Measurements from ENCODE around the gene SASH1. TPM values are rescaled to one million over a fixed set of nuclear protein-coding genes. Genes with fewer than 3 reads are reported as not detected.
"Not testable (repeated sequence)": the region's sequence is repeated elsewhere in the genome, so short reads cannot be mapped to it uniquely, and the experiment has no call there.

SASH1 gene
- total and polyA plus RNA-seq, 2 of the 8 experiments (the other 6 are each of a cell fraction or from before 2014, with no cell fraction given), result 6.0 to 20.2 TPM

GRCh38 chr6:148351309-148351708 is 8.7 kb downstream of the SASH1 start (continued):
- TF ChIP-seq SUZ12 (IDR thresholded peaks at IDR 0.05; ENCODE audit: low read length), result no peak
- no peak for TF ChIP-seq GTF2F1 (IDR thresholded peaks at IDR 0.05; ENCODE audit: borderline replicate concordance, low read depth, low read length)

GRCh38 chr6:148352421-148352820 is 9.8 kb downstream of the SASH1 start:
- Histone ChIP-seq H3K4me1 (replicated peaks in 1 of 4; ENCODE audit: control insufficient read depth in 3 of 4, insufficient read depth in 4 of 4, low read length in 3 of 4) (peaks cover 0 to 17% (median 11%) of the 10 kb centered on the region in 4 experiments; a peak in 5 of 7 replicates), H3K79me2 (ENCODE audit: control insufficient read depth in 1 of 2, insufficient read depth in 2 of 2, low read length in 2 of 2) (peaks cover 0 to 79% of the 10 kb centered on the region in 2 experiments; a peak in 2 of 4 replicates)
- H3K18ac ChIP-seq (ENCODE audit: extremely low read depth, low read length); H3K4me3 ChIP-seq (ENCODE audit: extremely low read depth in 1 of 4, insufficient read depth in 2 of 4, low read depth in 3 of 4, low read length in 4 of 4); FAIRE-seq; H4K8ac ChIP-seq (ENCODE audit: extremely low read depth, insufficient read depth, low read length); H2AFZ ChIP-seq (ENCODE audit: low read length); H3K27me3 ChIP-seq (replicated peaks in 1 of 4; ENCODE audit: control insufficient read depth in 3 of 4, extremely low read depth in 1 of 4, insufficient read depth in 3 of 4, low read length in 3 of 4); DNase-seq (ENCODE audit: low read depth in 1 of 2, low spot score in 2 of 2); POLR2A ChIA-PET (ENCODE audit: partially characterized antibody); H2BK5ac ChIP-seq (ENCODE audit: low read depth, low read length); H3K36me3 ChIP-seq (ENCODE audit: control insufficient read depth in 2 of 4, insufficient read depth in 4 of 4, low read length in 3 of 4); H2BK15ac ChIP-seq (ENCODE audit: low read length); H3K9ac ChIP-seq (replicated peaks in 1 of 4; ENCODE audit: extremely low read depth in 1 of 4, low read depth in 3 of 4, low read length in 3 of 4); H3K23ac ChIP-seq (ENCODE audit: insufficient read length); H3K56ac ChIP-seq (replicated peaks; ENCODE audit: insufficient read length, low read depth, low read length); H3K4ac ChIP-seq (replicated peaks; ENCODE audit: insufficient read length, low read depth, low read length); H4K20me1 ChIP-seq (replicated peaks in 1 of 2; ENCODE audit: control insufficient read depth in 1 of 2, insufficient read depth in 2 of 2, low read length in 2 of 2); H3K14ac ChIP-seq (ENCODE audit: insufficient read length); H3K27ac ChIP-seq (ENCODE audit: low read depth, low read length); H3K4me2 ChIP-seq (ENCODE audit: insufficient read depth in 1 of 2, low read depth in 2 of 2, low read length in 2 of 2); H2BK120ac ChIP-seq (replicated peaks; ENCODE audit: low read depth, low read length); H2BK12ac ChIP-seq (ENCODE audit: low read depth, low read length); H3K23me2 ChIP-seq (ENCODE audit: low read depth, low read length); H2AK5ac ChIP-seq (ENCODE audit: low read depth, low read length); CTCF ChIA-PET (ENCODE audit: partially characterized antibody); H2BK20ac ChIP-seq (ENCODE audit: low read length); H3K9me3 ChIP-seq (ENCODE audit: insufficient read depth in 2 of 2, low read depth in 1 of 2, low read length in 1 of 2); H3K79me1 ChIP-seq (ENCODE audit: low read depth, low read length); H4K91ac ChIP-seq (replicated peaks; ENCODE audit: insufficient read length, low read length); H4K5ac ChIP-seq (ENCODE audit: insufficient read length, low read depth, low read length): not testable (repeated sequence)
- WGBS, 2 experiments (ENCODE audit: extremely low coverage in 1 of 2, insufficient coverage in 1 of 2, insufficient read length in 1 of 2, insufficient replicate concordance in 2 of 2, low coverage in 1 of 2, low lambda C conversion rate in 2 of 2, missing lambda C conversion rate in 1 of 2), result 90% methylated on average over 7 of the region's 7 CpGs; no CpG with 5 or more reads in 1 of the 2 experiments

All from H1 (cell line).